ENCODE measurements around the gene ATP1A2. TPM values are rescaled to one million over a fixed set of nuclear protein-coding genes. Genes with fewer than 3 reads are reported as not detected.

Gene ATP1A2
- total and polyA plus RNA-seq, 2 of the 8 experiments (the other 6 are each of a cell fraction or from before 2014, with no cell fraction given) = 39.7 to 40.8 TPM

GRCh38 chr1:160134791-160135572, 19.4 kb downstream of the ATP1A2 start (continued):
- TF ChIP-seq, protein P1, sequence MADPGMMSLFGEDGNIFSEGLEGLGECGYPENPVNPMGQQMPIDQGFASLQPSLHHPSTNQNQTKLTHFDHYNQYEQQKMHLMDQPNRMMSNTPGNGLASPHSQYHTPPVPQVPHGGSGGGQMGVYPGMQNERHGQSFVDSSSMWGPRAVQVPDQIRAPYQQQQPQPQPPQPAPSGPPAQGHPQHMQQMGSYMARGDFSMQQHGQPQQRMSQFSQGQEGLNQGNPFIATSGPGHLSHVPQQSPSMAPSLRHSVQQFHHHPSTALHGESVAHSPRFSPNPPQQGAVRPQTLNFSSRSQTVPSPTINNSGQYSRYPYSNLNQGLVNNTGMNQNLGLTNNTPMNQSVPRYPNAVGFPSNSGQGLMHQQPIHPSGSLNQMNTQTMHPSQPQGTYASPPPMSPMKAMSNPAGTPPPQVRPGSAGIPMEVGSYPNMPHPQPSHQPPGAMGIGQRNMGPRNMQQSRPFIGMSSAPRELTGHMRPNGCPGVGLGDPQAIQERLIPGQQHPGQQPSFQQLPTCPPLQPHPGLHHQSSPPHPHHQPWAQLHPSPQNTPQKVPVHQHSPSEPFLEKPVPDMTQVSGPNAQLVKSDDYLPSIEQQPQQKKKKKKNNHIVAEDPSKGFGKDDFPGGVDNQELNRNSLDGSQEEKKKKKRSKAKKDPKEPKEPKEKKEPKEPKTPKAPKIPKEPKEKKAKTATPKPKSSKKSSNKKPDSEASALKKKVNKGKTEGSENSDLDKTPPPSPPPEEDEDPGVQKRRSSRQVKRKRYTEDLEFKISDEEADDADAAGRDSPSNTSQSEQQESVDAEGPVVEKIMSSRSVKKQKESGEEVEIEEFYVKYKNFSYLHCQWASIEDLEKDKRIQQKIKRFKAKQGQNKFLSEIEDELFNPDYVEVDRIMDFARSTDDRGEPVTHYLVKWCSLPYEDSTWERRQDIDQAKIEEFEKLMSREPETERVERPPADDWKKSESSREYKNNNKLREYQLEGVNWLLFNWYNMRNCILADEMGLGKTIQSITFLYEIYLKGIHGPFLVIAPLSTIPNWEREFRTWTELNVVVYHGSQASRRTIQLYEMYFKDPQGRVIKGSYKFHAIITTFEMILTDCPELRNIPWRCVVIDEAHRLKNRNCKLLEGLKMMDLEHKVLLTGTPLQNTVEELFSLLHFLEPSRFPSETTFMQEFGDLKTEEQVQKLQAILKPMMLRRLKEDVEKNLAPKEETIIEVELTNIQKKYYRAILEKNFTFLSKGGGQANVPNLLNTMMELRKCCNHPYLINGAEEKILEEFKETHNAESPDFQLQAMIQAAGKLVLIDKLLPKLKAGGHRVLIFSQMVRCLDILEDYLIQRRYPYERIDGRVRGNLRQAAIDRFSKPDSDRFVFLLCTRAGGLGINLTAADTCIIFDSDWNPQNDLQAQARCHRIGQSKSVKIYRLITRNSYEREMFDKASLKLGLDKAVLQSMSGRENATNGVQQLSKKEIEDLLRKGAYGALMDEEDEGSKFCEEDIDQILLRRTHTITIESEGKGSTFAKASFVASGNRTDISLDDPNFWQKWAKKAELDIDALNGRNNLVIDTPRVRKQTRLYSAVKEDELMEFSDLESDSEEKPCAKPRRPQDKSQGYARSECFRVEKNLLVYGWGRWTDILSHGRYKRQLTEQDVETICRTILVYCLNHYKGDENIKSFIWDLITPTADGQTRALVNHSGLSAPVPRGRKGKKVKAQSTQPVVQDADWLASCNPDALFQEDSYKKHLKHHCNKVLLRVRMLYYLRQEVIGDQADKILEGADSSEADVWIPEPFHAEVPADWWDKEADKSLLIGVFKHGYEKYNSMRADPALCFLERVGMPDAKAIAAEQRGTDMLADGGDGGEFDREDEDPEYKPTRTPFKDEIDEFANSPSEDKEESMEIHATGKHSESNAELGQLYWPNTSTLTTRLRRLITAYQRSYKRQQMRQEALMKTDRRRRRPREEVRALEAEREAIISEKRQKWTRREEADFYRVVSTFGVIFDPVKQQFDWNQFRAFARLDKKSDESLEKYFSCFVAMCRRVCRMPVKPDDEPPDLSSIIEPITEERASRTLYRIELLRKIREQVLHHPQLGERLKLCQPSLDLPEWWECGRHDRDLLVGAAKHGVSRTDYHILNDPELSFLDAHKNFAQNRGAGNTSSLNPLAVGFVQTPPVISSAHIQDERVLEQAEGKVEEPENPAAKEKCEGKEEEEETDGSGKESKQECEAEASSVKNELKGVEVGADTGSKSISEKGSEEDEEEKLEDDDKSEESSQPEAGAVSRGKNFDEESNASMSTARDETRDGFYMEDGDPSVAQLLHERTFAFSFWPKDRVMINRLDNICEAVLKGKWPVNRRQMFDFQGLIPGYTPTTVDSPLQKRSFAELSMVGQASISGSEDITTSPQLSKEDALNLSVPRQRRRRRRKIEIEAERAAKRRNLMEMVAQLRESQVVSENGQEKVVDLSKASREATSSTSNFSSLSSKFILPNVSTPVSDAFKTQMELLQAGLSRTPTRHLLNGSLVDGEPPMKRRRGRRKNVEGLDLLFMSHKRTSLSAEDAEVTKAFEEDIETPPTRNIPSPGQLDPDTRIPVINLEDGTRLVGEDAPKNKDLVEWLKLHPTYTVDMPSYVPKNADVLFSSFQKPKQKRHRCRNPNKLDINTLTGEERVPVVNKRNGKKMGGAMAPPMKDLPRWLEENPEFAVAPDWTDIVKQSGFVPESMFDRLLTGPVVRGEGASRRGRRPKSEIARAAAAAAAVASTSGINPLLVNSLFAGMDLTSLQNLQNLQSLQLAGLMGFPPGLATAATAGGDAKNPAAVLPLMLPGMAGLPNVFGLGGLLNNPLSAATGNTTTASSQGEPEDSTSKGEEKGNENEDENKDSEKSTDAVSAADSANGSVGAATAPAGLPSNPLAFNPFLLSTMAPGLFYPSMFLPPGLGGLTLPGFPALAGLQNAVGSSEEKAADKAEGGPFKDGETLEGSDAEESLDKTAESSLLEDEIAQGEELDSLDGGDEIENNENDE (IDR thresholded peaks at IDR 0.05; ENCODE audit: insufficient replicate concordance, low read length) = no peak
- TF ChIP-seq CREB1 (IDR thresholded peaks at IDR 0.05) = no peak
- TF ChIP-seq NANOG (IDR thresholded peaks at IDR 0.05; ENCODE audit: insufficient read depth, low read depth, low read length, poor library complexity, severe bottlenecking) = no peak
- no peak for TF ChIP-seq USF2 (IDR thresholded peaks at IDR 0.05; ENCODE audit: low read length)
- TF ChIP-seq RAD21 (IDR thresholded peaks at IDR 0.05 in 1 of 2, conservative IDR thresholded peaks at IDR 0.05 in 1 of 2; ENCODE audit: low read depth in 2 of 2, low read length in 2 of 2) = no peak
- TF ChIP-seq RNF2 (IDR thresholded peaks at IDR 0.05; ENCODE audit: borderline replicate concordance, low read depth, low read length, missing control alignments, poor library complexity, severe bottlenecking) = no peak
- no peak for TF ChIP-seq EGR1 (IDR thresholded peaks at IDR 0.05; ENCODE audit: borderline replicate concordance, low read depth, low read length)
- TF ChIP-seq RXRA (IDR thresholded peaks at IDR 0.05; ENCODE audit: insufficient read depth, low read depth, low read length) = no peak
